Measurements from ENCODE around the gene CCDC197. TPM values are rescaled to one million over a fixed set of nuclear protein-coding genes. Genes with fewer than 3 reads are reported as not detected.

Gene CCDC197
- total and polyA plus RNA-seq, 2 of the 4 experiments (the other 2 are of a cell fraction), result not detected

DNA sequence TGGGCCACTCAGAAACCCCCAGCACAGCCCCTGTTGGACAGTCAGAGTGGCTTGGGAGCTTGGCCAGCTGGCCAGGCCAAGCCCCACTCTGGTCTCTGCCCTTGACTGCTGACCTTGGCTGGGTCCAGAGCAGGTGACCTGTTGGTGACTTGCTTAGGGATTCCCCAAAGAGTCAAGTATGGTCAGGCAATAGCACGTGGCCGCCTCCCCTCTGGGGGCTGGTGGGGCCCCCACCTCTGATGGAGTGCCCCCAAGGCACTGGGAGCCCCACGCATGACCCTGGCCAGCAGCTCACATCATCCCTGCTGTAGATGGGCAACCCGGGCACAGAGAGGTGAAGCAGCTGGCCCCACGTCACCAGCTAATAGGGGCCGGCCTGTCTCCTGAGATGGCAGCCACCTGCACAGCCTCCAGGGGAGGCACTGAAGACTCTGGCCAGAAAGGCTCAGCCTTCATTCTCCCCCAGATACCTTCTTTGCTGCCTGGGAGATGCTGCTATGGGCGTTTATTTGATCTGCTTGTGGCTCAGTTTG, 1.8 kb downstream of the CCDC197 start:
- Histone ChIP-seq H3K27ac (ENCODE audit: insufficient read depth, low read length) (no peak overlapping the region), H4K20me1 (ENCODE audit: insufficient read depth, low read length) (no peaks in the 10 kb centered on the region), H2BK15ac (ENCODE audit: low read depth, low read length) (no peak overlapping the region), H2BK120ac (ENCODE audit: low read depth, low read length) (no peak overlapping the region), H3K4me1 (ENCODE audit: control insufficient read depth, insufficient read depth, low read length) (peaks cover 7% of the 10 kb centered on the region; the same call in 1 of the 2 replicates), H3K79me1 (ENCODE audit: low read depth in 1 of 2, low read length in 2 of 2) (no peaks in the 10 kb centered on the region), H2AFZ (replicated peaks; ENCODE audit: low read length, poor library complexity) (no peak overlapping the region), H3K4me2 (ENCODE audit: low read depth, low read length) (no peak overlapping the region), H3K4ac (ENCODE audit: low read depth, low read length) (no peak overlapping the region), H3K14ac (replicated peaks; ENCODE audit: low read depth, low read length) (no peak overlapping the region), H2BK20ac (ENCODE audit: low read depth, low read length) (no peak overlapping the region), H3K9me1 (ENCODE audit: insufficient read depth, low read length) (no peaks in the 10 kb centered on the region; the same call in 1 of the 2 replicates), H3K27me3 (ENCODE audit: control insufficient read depth, insufficient read depth, low read length) (peaks cover 11% of the 10 kb centered on the region), H4K91ac (ENCODE audit: insufficient read depth, low read depth, low read length) (no peak overlapping the region), H3K36me3 (ENCODE audit: control insufficient read depth, insufficient read depth, low read length) (no peaks in the 10 kb centered on the region), H3K18ac (ENCODE audit: low read depth, low read length) (no peak overlapping the region), H3K9me3 (ENCODE audit: control insufficient read depth, insufficient read depth, low read length) (no peaks in the 10 kb centered on the region), H3K9ac (ENCODE audit: low read depth, low read length) (no peak overlapping the region), H4K5ac (ENCODE audit: low read depth, low read length) (no peak overlapping the region), H2BK5ac (ENCODE audit: low read depth, low read length, poor library complexity, severe bottlenecking) (no peak overlapping the region), H2AK5ac (ENCODE audit: low read depth, low read length) (no peak overlapping the region), H3K23ac (ENCODE audit: low read depth, low read length) (no peak overlapping the region), H3K56ac (ENCODE audit: extremely low read depth, insufficient read depth, low read length) (no peak overlapping the region), H4K8ac (ENCODE audit: low read depth in 2 of 2, low read length in 2 of 2) (no peak overlapping the region), H3K4me3 (ENCODE audit: insufficient read depth, low read depth, low read length) (no peak overlapping the region), H2AK9ac (replicated peaks; ENCODE audit: low read depth, low read length, poor library complexity) (no peak overlapping the region)
- TF ChIP-seq SMC3 (IDR thresholded peaks at IDR 0.05; ENCODE audit: low read depth, low read length) (no peak), CHD1 (IDR thresholded peaks at IDR 0.05; ENCODE audit: low read depth, low read length) (no peak), RFX5 (IDR thresholded peaks at IDR 0.05; ENCODE audit: low read depth, low read length) (no peak), MXI1 (IDR thresholded peaks at IDR 0.05; ENCODE audit: borderline replicate concordance, low read depth, low read length) (no peak), BHLHE40 (IDR thresholded peaks at IDR 0.05; ENCODE audit: low read depth, low read length) (no peak), RAD21 (IDR thresholded peaks at IDR 0.05; ENCODE audit: low read length) (no peak), CEBPB (IDR thresholded peaks at IDR 0.05; ENCODE audit: low read depth, low read length) (no peak), MAZ (IDR thresholded peaks at IDR 0.05; ENCODE audit: borderline replicate concordance, low read depth, low read length) (no peak), RCOR1 (IDR thresholded peaks at IDR 0.05; ENCODE audit: insufficient replicate concordance, low read length) (no peak), POLR2A (IDR thresholded peaks at IDR 0.05; ENCODE audit: low read depth, low read length) (no peak), MAFK (IDR thresholded peaks at IDR 0.05; ENCODE audit: low read depth, low read length) (no peak), FOS (IDR thresholded peaks at IDR 0.05; ENCODE audit: low read depth, low read length) (no peak), NFE2L2 (IDR thresholded peaks at IDR 0.05; ENCODE audit: low read depth, low read length) (no peak)
- TF ChIP-seq, protein P1, sequence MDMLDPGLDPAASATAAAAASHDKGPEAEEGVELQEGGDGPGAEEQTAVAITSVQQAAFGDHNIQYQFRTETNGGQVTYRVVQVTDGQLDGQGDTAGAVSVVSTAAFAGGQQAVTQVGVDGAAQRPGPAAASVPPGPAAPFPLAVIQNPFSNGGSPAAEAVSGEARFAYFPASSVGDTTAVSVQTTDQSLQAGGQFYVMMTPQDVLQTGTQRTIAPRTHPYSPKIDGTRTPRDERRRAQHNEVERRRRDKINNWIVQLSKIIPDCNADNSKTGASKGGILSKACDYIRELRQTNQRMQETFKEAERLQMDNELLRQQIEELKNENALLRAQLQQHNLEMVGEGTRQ (IDR thresholded peaks at IDR 0.05; ENCODE audit: low read depth, low read length), result no peak
- TF ChIP-seq, protein P2, sequence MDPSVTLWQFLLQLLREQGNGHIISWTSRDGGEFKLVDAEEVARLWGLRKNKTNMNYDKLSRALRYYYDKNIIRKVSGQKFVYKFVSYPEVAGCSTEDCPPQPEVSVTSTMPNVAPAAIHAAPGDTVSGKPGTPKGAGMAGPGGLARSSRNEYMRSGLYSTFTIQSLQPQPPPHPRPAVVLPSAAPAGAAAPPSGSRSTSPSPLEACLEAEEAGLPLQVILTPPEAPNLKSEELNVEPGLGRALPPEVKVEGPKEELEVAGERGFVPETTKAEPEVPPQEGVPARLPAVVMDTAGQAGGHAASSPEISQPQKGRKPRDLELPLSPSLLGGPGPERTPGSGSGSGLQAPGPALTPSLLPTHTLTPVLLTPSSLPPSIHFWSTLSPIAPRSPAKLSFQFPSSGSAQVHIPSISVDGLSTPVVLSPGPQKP (IDR thresholded peaks at IDR 0.05; ENCODE audit: borderline replicate concordance, low read depth, low read length), result no peak
- TF ChIP-seq, protein P3, sequence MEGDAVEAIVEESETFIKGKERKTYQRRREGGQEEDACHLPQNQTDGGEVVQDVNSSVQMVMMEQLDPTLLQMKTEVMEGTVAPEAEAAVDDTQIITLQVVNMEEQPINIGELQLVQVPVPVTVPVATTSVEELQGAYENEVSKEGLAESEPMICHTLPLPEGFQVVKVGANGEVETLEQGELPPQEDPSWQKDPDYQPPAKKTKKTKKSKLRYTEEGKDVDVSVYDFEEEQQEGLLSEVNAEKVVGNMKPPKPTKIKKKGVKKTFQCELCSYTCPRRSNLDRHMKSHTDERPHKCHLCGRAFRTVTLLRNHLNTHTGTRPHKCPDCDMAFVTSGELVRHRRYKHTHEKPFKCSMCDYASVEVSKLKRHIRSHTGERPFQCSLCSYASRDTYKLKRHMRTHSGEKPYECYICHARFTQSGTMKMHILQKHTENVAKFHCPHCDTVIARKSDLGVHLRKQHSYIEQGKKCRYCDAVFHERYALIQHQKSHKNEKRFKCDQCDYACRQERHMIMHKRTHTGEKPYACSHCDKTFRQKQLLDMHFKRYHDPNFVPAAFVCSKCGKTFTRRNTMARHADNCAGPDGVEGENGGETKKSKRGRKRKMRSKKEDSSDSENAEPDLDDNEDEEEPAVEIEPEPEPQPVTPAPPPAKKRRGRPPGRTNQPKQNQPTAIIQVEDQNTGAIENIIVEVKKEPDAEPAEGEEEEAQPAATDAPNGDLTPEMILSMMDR (conservative IDR thresholded peaks at IDR 0.05; ENCODE audit: low read depth, low read length), result no peak
- intact Hi-C loops (cut with micrococcal nuclease), result no loop called here
- ChIA-PET CTCF (interaction anchor here (0.8 to 5.3 kb wide), 4 partner anchors 15 to 63 kb away, joined by 3 to 50 read pairs (median 6); no protein-coding TSS in a partner anchor), POLR2A (ENCODE audit: unreplicated experiment) (no interaction called here)
- ATAC-seq (ENCODE audit: low read depth), result no peak
- DNase-seq, result no peak
- in situ Hi-C loops (cut with MboI; ENCODE audit: low sequenced_read_pairs), result no loop called here
- dilution Hi-C loops (cut with HindIII; ENCODE audit: low sequenced_read_pairs, unreplicated experiment), result no loop called here
- no TSS peak for BruUV-seq (replicated peaks)
- WGBS, 2 experiments (ENCODE audit: extremely low coverage in 2 of 2, insufficient read length in 1 of 2), result 89% methylated on average over 4 of the region's 7 CpGs; no CpG with 5 or more reads in 1 of the 2 experiments

All from IMR-90 (cell line).